OCI-LY1 (cell line): ENCODE data around the gene GLIPR2.

Source experiments
- EZH2 ChIP-seq: fragments of 200-600 bp; sonication (generic), shearing (Covaris generic); IDR thresholded peaks from 2 replicates; pipeline ENCODE4 v1.8.0; 2017; ENCODE audit warnings: borderline replicate concordance, mixed run types, mild to moderate bottlenecking, antibody characterized with exemption, low read length, moderate library complexity, mixed read lengths
- TF ChIP-seq, protein P1 (sequence below): fragments of 200-600 bp; sonication (generic), shearing (Covaris generic); IDR thresholded peaks from 2 replicates; pipeline ENCODE4 v1.5.1; 2017; ENCODE audit warnings: mild to moderate bottlenecking, antibody characterized with exemption, low read length, moderate library complexity, mixed read lengths

DNA sequence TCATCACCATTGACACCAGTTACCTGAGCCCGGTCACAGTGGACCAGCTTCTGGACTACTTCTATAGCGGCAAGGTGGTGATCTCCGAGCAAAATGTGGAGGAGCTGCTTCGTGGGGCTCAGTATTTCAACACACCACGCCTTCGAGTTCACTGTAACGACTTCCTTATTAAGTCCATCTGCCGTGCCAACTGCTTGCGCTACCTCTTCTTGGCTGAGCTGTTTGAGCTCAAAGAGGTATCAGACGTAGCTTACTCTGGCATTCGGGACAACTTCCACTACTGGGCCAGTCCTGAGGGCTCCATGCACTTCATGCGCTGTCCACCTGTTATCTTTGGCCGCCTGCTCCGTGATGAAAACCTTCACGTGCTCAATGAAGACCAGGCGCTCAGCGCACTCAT lies 33.2 kb downstream of the GLIPR2 start:
- TF ChIP-seq, protein P1, sequence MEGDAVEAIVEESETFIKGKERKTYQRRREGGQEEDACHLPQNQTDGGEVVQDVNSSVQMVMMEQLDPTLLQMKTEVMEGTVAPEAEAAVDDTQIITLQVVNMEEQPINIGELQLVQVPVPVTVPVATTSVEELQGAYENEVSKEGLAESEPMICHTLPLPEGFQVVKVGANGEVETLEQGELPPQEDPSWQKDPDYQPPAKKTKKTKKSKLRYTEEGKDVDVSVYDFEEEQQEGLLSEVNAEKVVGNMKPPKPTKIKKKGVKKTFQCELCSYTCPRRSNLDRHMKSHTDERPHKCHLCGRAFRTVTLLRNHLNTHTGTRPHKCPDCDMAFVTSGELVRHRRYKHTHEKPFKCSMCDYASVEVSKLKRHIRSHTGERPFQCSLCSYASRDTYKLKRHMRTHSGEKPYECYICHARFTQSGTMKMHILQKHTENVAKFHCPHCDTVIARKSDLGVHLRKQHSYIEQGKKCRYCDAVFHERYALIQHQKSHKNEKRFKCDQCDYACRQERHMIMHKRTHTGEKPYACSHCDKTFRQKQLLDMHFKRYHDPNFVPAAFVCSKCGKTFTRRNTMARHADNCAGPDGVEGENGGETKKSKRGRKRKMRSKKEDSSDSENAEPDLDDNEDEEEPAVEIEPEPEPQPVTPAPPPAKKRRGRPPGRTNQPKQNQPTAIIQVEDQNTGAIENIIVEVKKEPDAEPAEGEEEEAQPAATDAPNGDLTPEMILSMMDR, result no peak
- no peak for TF ChIP-seq EZH2
